SKM-1 treated with dmso at 0.1 percent for 144 hours (cell line): ENCODE data around the gene TRIM71.
"Not testable (repeated sequence)": the region's sequence is repeated elsewhere in the genome, so short reads cannot be mapped to it uniquely, and the experiment has no call there.

ENCODE experiments used
- DNase-seq: peaks from one replicate; lab custom pipeline; 2025; ENCODE audit not compliant: unreplicated experiment; lab: John Stamatoyannopoulos, UW

The TRIM71 gene

GRCh38 chr3:32922078-32922477 is 104.3 kb downstream of the TRIM71 start:
- no peak for DNase-seq

- DNase-seq = no peak
Observed at GRCh38 chr3:32930161-32930560, 112.4 kb downstream of the TRIM71 start.

- DNase-seq = not testable (repeated sequence)
Observed at GRCh38 chr3:32931273-32931672, 113.5 kb downstream of the TRIM71 start.

GRCh38 chr3:32934150-32934742 is 116.4 kb downstream of the TRIM71 start:
- peak; percentile 10 for DNase-seq

- DNase-seq = no peak
Observed at GRCh38 chr3:32937331-32937730, 119.5 kb downstream of the TRIM71 start.

GRCh38 chr3:32939531-32940284 is 121.9 kb downstream of the TRIM71 start:
- not testable (repeated sequence) for DNase-seq

- no peak for DNase-seq
Observed at GRCh38 chr3:32940726-32941125, 122.9 kb downstream of the TRIM71 start.

- DNase-seq = no peak
Observed at GRCh38 chr3:32945136-32945535, 127.3 kb downstream of the TRIM71 start.

GRCh38 chr3:32945598-32945997 is 127.8 kb downstream of the TRIM71 start:
- DNase-seq = not testable (repeated sequence)

- no peak for DNase-seq
Observed at GRCh38 chr3:32946973-32947788, 129.4 kb downstream of the TRIM71 start.
